Measurements from ENCODE around the gene NARF. TPM values are rescaled to one million over a fixed set of nuclear protein-coding genes. Genes with fewer than 3 reads are reported as not detected.
"Not testable (repeated sequence)": the region's sequence is repeated elsewhere in the genome, so short reads cannot be mapped to it uniquely, and the experiment has no call there.

Gene NARF
- total RNA-seq, 2 experiments from 2014 or later, result 105 to 117 TPM

DNA sequence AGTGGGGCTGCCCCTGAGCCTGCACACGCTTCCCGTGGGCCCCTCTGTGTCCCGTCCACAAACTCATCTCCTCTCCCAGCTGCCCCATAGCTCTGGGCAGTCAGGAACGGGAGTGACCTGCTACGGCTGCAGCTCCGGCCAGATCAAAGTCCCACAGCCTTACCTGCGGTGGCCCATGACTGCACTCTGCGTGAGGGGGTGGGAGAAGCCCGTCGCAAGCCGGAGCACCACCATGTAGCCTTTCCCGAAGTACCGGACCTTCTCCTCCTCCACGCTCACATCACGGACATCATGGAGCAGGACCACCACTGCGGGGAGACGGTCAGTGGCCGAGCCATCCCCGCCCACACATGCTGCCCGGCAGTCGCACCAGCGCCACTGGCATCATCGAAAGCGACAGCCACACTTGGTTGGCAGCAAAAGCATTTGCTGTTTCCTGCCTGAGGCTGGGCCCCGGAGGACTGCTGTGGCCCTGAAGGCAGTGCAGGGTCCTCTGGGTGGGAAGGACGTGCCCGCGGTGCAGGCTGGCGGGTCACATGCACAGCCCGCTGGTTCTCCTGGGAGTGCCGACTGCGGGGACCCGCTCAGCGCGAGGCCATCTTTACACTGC, 14.2 kb upstream of the NARF start:
- no peaks in the 10 kb centered on the region for H3K9me3 Mint-ChIP-seq
- no peak overlapping the region for H3K4me3 Mint-ChIP-seq
- no peak overlapping the region for H3K27ac Mint-ChIP-seq
- no peak for DNase-seq
- peaks cover 14% of the 10 kb centered on the region for H3K4me1 Mint-ChIP-seq
- ChIA-PET CTCF (interaction anchor here (1.3 kb wide), 1 partner anchor 16 kb away, joined by 3 read pairs; no protein-coding TSS in a partner anchor), POLR2A (no interaction called here)
- H3K27me3 Mint-ChIP-seq, result no peaks in the 10 kb centered on the region
- peaks cover 30% of the 10 kb centered on the region for H3K36me3 Mint-ChIP-seq (ENCODE audit: low read depth)

DNA sequence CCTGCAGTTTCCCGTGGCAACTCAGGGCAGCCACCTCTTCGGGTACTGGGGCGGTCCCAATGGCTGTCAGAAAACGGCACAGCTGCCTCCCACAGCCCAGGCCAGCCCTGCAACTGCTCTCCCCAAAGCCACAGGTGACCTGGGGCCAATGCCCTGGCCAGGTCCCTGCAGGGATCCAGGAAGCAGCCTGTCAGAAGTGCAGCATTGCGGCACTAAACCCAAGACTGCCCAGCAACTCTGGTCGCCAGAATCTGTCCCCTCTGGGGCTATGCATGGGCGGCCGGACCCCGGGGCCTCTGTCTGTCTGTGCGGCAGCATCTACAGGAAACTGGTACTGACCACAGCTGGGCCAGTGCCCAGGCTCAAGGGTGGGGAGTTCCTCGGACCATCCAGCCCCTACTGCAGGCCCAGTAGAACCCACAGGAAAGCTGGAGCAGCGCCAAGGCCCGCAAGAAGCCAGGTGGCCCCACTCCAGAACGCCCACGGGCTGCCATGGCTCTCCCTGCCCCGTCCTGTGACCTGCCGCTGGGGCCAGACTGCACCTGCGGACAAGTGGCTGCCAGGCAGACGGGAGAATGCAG, 13.5 kb upstream of the NARF start:
- no peaks in the 10 kb centered on the region for H3K9me3 Mint-ChIP-seq
- H3K27ac Mint-ChIP-seq, result no peak overlapping the region
- CTCF ChIA-PET, result interaction anchor here (1.0 kb wide), 1 partner anchor 8 kb away, joined by 3 read pairs; no protein-coding TSS in a partner anchor
- POLR2A ChIA-PET, result no interaction called here
- H3K27me3 Mint-ChIP-seq, result no peaks in the 10 kb centered on the region
- DNase-seq, result no peak
- peaks cover 35% of the 10 kb centered on the region for H3K36me3 Mint-ChIP-seq (ENCODE audit: low read depth)
- peaks cover 14% of the 10 kb centered on the region for H3K4me1 Mint-ChIP-seq
- H3K4me3 Mint-ChIP-seq, result no peak overlapping the region

DNA sequence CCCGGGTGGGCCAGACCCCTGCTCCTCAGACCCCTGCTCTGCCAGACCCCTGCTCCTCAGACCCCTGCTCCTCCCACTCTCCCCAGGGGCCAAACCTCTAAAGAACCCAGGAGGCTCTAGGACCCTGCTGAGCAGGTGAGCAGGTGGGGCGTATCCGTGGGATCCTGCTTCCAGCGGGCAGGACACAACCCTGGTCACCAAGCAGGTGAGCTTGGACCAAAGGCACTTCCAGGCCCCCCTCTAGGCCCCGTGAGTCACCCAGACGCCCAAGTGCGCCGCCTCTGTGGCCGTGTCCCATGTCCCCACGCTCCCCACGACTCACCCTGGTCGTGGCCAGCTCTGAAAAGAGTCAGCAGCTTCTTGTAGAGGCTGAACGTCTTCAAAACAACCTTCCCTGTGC, 13.0 kb upstream of the NARF start:
- no peaks in the 10 kb centered on the region for H3K27me3 Mint-ChIP-seq
- no peak for DNase-seq
- POLR2A ChIA-PET, result no interaction called here
- no peak overlapping the region for H3K4me3 Mint-ChIP-seq
- peaks cover 14% of the 10 kb centered on the region for H3K4me1 Mint-ChIP-seq
- peaks cover 32% of the 10 kb centered on the region for H3K36me3 Mint-ChIP-seq (ENCODE audit: low read depth)
- CTCF ChIA-PET, result interaction anchor here (1.0 kb wide), 1 partner anchor 8 kb away, joined by 3 read pairs; no protein-coding TSS in a partner anchor
- no peaks in the 10 kb centered on the region for H3K9me3 Mint-ChIP-seq
- no peak overlapping the region for H3K27ac Mint-ChIP-seq

DNA sequence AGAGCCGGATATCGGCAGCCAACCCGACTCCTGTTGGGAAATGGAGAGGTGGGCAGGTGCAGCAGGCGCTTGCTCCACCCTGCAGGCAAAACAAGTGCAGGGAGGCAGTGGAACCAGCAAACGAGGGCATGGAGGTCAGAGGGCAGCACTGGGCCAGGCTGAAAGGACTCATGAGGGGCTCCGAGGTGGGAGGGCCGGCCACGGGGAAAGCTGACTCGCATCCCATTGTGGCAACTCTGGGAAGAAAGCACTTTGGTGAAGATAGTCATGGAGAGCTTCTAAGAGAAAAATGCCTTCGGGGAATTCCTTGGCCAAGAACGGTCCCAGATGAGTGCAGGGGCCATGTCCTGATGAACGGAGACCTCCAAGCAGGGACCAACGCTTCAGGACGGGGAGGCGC, 12.4 kb upstream of the NARF start:
- no peaks in the 10 kb centered on the region for H3K27me3 Mint-ChIP-seq
- H3K9me3 Mint-ChIP-seq, result no peaks in the 10 kb centered on the region
- peaks cover 33% of the 10 kb centered on the region for H3K36me3 Mint-ChIP-seq (ENCODE audit: low read depth)
- peaks cover 18% of the 10 kb centered on the region for H3K4me1 Mint-ChIP-seq
- DNase-seq, result no peak
- no peak overlapping the region for H3K4me3 Mint-ChIP-seq
- no peak overlapping the region for H3K27ac Mint-ChIP-seq
- ChIA-PET CTCF (interaction anchor here (1.0 to 1.6 kb wide), 2 partner anchors 9 to 32 kb away, joined by 3 to 5 read pairs; no protein-coding TSS in a partner anchor), POLR2A (interaction anchor here (1.0 kb wide), 1 partner anchor 12 kb away, joined by 3 read pairs; no protein-coding TSS in a partner anchor)

DNA sequence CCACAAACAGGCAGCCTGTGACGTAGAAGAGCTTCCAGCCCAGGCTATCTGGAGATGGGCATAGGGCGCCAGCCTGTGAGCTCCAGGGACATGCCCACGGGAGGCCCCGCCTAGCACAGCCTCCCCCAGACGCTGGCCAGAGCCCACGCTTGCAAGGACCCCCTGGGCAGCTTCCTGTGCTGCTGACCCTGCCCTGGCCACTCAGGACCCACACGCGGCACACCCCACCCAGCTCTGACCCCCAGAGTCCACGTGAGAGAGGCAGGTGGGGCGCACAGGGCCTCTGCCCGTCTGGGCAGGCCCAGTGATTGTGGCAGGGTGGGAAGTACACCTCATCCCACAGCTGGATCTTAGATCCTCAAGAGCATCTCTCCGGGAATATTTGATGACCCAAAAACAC, 11.9 kb upstream of the NARF start:
- H3K9me3 Mint-ChIP-seq, result no peaks in the 10 kb centered on the region
- no peaks in the 10 kb centered on the region for H3K27me3 Mint-ChIP-seq
- POLR2A ChIA-PET, result interaction anchor here (1.0 kb wide), 1 partner anchor 11 kb away, joined by 3 read pairs; no protein-coding TSS in a partner anchor
- CTCF ChIA-PET, result interaction anchor here (1.6 kb wide), 1 partner anchor 31 kb away, joined by 5 read pairs; no protein-coding TSS in a partner anchor
- H3K27ac Mint-ChIP-seq, result no peak overlapping the region
- peaks cover 37% of the 10 kb centered on the region for H3K36me3 Mint-ChIP-seq (ENCODE audit: low read depth)
- H3K4me1 Mint-ChIP-seq, result peaks cover 23% of the 10 kb centered on the region
- no peak overlapping the region for H3K4me3 Mint-ChIP-seq
- DNase-seq, result no peak

DNA sequence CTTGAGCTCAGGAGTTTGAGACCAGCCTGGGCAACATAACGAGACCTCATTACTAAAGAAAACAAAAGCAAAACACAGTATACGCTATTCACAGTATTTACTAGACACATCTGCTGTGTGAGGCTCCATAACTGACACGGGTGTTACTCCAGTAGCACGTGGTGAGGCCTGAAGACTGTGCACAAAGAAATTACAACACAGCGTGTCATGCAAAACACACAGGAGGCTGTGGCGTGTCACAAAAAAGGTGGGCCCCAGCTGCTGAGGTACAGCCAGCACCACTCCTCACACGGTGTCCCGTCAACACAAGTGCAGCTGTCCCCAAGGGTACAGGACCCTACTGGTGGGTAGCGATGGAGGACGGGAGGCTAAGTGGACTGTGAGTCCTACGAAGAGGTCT, 10.7 kb upstream of the NARF start:
- no peaks in the 10 kb centered on the region for H3K9me3 Mint-ChIP-seq
- peak overlapping the region; percentile 43 for H3K4me3 Mint-ChIP-seq
- no peak overlapping the region for H3K27ac Mint-ChIP-seq
- H3K4me1 Mint-ChIP-seq, result peaks cover 33% of the 10 kb centered on the region
- DNase-seq, result no peak
- H3K27me3 Mint-ChIP-seq, result no peaks in the 10 kb centered on the region
- peaks cover 41% of the 10 kb centered on the region for H3K36me3 Mint-ChIP-seq (ENCODE audit: low read depth)
- POLR2A ChIA-PET, result no interaction called here
- CTCF ChIA-PET, result interaction anchor here (1.5 to 1.6 kb wide), 2 partner anchors 14 to 30 kb away, joined by 3 to 5 read pairs; no protein-coding TSS in a partner anchor

DNA sequence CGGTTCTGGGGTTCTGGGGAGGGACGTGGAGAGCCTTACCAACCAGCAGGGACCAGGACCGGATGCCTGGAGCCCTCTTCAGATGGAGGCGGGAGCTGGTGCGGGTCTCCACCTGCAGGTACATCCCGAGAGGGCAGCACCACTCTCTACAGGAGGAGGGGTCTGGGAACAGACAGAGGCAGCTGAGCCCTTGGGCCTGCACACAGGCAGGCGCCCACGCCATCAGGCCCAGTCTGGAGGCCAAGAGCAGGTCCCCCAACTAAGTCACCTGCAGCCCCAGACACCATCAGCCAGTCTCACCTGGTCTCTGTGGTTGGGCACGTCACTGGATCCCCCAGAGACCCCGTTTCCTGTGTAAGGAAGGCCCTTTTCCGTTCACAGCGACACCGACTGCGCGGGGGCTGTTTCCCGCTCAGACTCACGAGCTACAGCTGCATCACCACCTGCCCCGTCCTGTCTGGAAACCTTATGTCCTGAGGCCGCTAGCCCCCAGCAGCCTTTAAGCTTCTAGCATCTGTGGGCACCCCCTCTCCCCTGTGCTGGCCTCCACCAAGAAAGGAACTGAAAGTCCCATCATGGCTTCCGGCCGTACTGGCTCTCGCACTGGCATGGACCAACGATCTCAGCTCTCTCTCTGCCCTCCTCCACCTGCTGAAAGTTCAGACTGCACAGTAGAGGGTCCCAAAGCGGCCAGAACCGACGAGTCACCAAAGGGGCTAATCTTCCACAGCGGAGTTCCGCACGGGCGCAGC, 9.2 kb upstream of the NARF start:
- peak; percentile 81 for DNase-seq
- ChIA-PET CTCF (interaction anchor here (1.3 kb wide), 2 partner anchors 14 to 18 kb away, joined by 3 to 4 read pairs; no protein-coding TSS in a partner anchor), POLR2A (interaction anchor here (1.0 kb wide), 1 partner anchor 243 kb away, joined by 3 read pairs; no protein-coding TSS in a partner anchor)
- Mint-ChIP-seq H3K27me3 (no peaks in the 10 kb centered on the region), H3K36me3 (ENCODE audit: low read depth) (peaks cover 46% of the 10 kb centered on the region), H3K4me3 (peak overlapping the region; percentile 92), H3K4me1 (peaks cover 35% of the 10 kb centered on the region), H3K9me3 (peaks cover 6% of the 10 kb centered on the region), H3K27ac (peak overlapping the region; percentile 94)

DNA sequence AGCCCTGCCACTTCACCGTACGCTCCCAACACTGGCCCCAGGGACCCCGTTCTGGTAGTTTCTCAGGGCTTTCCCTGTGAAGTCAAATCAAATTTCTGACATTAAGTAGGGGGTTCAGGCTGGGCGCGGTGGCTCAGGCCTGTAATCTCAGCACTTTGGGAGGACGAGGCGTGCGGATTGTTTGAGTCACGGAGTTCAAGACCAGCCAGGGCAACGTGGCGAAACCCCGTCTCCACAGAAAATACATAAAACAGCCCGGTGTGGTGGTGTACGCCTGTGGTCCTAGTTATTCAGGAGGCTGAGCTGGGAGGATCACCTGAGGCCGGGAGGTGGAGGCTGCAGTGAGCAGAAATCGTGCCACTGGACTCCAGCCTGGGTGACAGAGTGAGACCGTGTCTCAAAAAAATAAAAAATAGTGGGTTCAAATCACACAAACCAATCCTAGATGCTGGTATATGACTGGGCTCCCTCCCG, 8.6 kb upstream of the NARF start:
- H3K27me3 Mint-ChIP-seq, result no peaks in the 10 kb centered on the region
- DNase-seq, result peak; percentile 25
- peak overlapping the region; percentile 94 for H3K27ac Mint-ChIP-seq
- ChIA-PET CTCF (interaction anchor here (1.3 kb wide), 1 partner anchor 15 kb away, joined by 4 read pairs; no protein-coding TSS in a partner anchor), POLR2A (interaction anchor here (1.0 kb wide), 1 partner anchor 244 kb away, joined by 3 read pairs; no protein-coding TSS in a partner anchor)
- H3K36me3 Mint-ChIP-seq (ENCODE audit: low read depth), result peaks cover 46% of the 10 kb centered on the region
- peak overlapping the region; percentile 92 for H3K4me3 Mint-ChIP-seq
- peaks cover 8% of the 10 kb centered on the region for H3K9me3 Mint-ChIP-seq
- peaks cover 35% of the 10 kb centered on the region for H3K4me1 Mint-ChIP-seq

DNA sequence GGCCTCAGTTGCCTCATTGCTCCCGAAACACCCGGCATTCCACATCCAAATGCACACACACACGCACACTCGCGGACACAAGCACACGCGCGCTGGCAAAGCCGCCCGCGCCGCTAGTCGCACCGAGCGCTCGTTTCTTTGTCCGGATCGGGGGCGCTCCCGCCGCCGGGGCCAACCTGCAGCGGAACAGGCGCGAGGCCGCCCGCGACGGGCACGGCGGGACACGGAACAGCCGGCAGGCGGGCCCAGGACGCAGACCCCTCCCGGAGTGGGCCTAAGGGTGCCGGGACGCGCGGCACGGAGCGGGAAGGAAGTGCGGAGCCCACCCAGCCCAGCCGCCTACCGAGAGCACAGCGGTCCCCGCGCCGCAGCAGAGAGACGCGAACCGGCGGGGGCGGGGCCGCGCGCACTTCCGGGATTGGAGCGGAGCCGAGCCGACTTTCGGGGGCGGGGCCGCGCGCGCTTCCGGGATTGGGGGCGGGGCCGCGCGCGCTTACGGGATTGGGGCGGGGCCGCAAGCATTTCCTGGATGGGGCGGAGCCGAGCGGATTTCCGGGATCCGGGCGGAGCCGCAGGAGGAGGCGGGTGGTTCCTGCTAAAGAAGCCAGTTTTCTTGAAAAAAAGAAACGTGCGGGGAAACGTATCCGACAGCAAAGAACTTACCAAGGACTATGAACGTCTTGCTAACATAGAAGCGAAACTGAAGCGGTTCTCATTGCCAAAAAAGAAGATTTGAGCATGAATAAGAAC, 8.0 kb upstream of the NARF start, which contains the start of gene CYBC1:
TSS of gene CYBC1 (minus strand) at position 396 of the 750 bp plus-strand sequence. CDS start 1,498 bp downstream, outside the sequence.
- peak; percentile 94 for DNase-seq
- peaks cover 46% of the 10 kb centered on the region for H3K36me3 Mint-ChIP-seq (ENCODE audit: low read depth)
- peaks cover 35% of the 10 kb centered on the region for H3K4me1 Mint-ChIP-seq
- peak within 1 kb of the TSS; percentile 94 for H3K27ac Mint-ChIP-seq
- peak within 1 kb of the TSS; percentile 92 for H3K4me3 Mint-ChIP-seq
- ChIA-PET CTCF (interaction anchor here (0.7 kb wide), 1 partner anchor 11 kb away, joined by 3 read pairs; no protein-coding TSS in a partner anchor), POLR2A (interaction anchor here (1.5 kb wide), 1 partner anchor 69 kb away, joined by 3 read pairs; the partner anchor contains the start of gene FOXK2)
- H3K9me3 Mint-ChIP-seq, result peaks cover 8% of the 10 kb centered on the region
- H3K27me3 Mint-ChIP-seq, result no peaks in the 10 kb centered on the region

DNA sequence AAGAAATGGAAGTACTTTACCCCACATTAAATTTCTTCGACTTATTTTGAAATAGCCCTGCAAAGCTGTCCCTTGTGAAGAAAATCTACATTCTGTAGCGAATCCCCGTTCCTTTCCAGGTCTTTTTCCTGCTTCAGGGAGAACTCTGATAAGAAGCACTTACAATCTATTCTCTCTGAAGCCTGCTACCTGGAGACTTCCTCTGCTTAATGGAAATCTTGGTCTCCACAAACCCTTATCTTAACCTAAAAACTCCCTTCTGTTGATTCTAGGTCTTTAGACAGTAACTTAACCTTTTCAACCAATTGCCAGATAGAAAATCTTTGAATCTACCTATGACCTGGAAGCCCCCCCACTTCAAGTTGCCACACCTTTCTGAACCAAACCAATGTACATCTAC, 6.4 kb upstream of the NARF start:
- ChIA-PET POLR2A (interaction anchor here (0.7 to 1.5 kb wide), 2 partner anchors 11 to 67 kb away, joined by 3 read pairs; partner anchors contain the start of gene FOXK2), CTCF (no interaction called here)
- DNase-seq, result no peak
- Mint-ChIP-seq H3K4me3 (peak overlapping the region; percentile 92), H3K27ac (peak overlapping the region; percentile 94), H3K4me1 (peaks cover 41% of the 10 kb centered on the region), H3K36me3 (ENCODE audit: low read depth) (peaks cover 44% of the 10 kb centered on the region), H3K27me3 (no peaks in the 10 kb centered on the region), H3K9me3 (peaks cover 8% of the 10 kb centered on the region)

DNA sequence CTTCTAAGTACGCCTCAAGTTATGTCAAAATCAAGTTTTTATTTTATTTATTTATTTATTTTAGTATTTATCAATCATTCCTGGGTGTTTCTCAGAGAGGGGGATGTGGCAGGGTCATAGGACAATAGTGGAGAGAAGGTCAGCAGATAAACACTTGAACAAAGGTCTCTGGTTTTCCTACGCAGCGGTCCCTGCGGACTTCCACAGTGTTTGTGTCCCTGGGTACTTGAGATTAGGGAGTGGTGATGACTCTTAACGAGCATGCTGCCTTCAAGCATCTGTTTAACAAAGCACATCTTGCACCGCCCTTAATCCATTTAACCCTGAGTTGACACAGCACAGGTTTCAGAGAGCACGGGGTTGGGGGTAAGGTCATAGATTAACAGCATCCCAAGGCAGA, 5.4 kb upstream of the NARF start:
- H3K27me3 Mint-ChIP-seq, H3K4me3 Mint-ChIP-seq, CTCF ChIA-PET, H3K9me3 Mint-ChIP-seq, DNase-seq, POLR2A ChIA-PET: not testable (repeated sequence)
- Mint-ChIP-seq H3K36me3 (ENCODE audit: low read depth) (peaks cover 41% of the 10 kb centered on the region), H3K4me1 (peaks cover 41% of the 10 kb centered on the region), H3K27ac (peak overlapping the region; percentile 76)

DNA sequence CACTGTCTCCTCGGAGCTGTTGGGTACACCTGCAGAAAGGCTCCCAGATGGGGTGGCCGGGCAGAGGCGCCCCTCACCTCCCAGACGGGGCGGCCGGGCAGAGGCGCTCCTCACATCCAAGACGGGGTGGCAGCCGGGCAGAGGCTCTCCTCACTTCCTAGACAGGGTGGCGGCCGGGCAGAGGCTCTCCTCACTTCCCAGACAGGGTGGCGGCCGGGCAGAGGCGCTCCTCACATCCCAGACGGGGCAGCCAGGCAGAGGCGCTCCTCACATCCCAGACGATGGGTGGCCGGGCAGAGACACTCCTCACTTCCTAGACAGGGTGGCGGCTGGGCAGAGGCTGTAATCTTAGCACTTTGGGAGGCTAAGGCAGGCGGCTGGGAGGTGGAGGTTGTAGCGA, 4.8 kb upstream of the NARF start:
- CTCF ChIA-PET, H3K27me3 Mint-ChIP-seq, POLR2A ChIA-PET, H3K4me3 Mint-ChIP-seq, DNase-seq, H3K9me3 Mint-ChIP-seq: not testable (repeated sequence)
- H3K4me1 Mint-ChIP-seq, result peaks cover 41% of the 10 kb centered on the region
- peaks cover 41% of the 10 kb centered on the region for H3K36me3 Mint-ChIP-seq (ENCODE audit: low read depth)
- H3K27ac Mint-ChIP-seq, result peak overlapping the region; percentile 68

Data from activated CD4-positive, alpha-beta T cell treated with anti-CD3 and anti-CD28 coated beads, Interleukin-2, amount 10 ng/mL, durations not matched to agents 7 days and 5 days (primary cell).